ENCODE measurements around the gene TBC1D19.

Gene TBC1D19

GRCh38 chr4:26786916-26787315 is 203.0 kb downstream of the TBC1D19 start:
- DNase-seq: no peak

GRCh38 chr4:26787461-26788340 is 203.8 kb downstream of the TBC1D19 start:
- DNase-seq: peak; percentile 17

GRCh38 chr4:26788341-26788733 is 204.5 kb downstream of the TBC1D19 start:
- no peak for DNase-seq

GRCh38 chr4:26789208-26789607 is 205.3 kb downstream of the TBC1D19 start:
- no peak for DNase-seq

- no peak for DNase-seq
These were observed 207.5 kb downstream of the TBC1D19 start for GRCh38 chr4:26791346-26791745.

- no peak for DNase-seq
These were observed 208.8 kb downstream of the TBC1D19 start for GRCh38 chr4:26792639-26793038.

- DNase-seq: no peak
These were observed 209.9 kb downstream of the TBC1D19 start for GRCh38 chr4:26793735-26794134.

GRCh38 chr4:26796081-26796480 is 212.2 kb downstream of the TBC1D19 start:
- no peak for DNase-seq

GRCh38 chr4:26802790-26803189 is 218.9 kb downstream of the TBC1D19 start:
- DNase-seq: no peak

- no peak for DNase-seq
These were observed 219.5 kb downstream of the TBC1D19 start for GRCh38 chr4:26803211-26803861.

GRCh38 chr4:26804451-26804850 is 220.6 kb downstream of the TBC1D19 start:
- no peak for DNase-seq

GRCh38 chr4:26804925-26805324 is 221.0 kb downstream of the TBC1D19 start:
- DNase-seq: no peak

Data from DMS153 (cell line).